Stimulated activated CD8-positive, alpha-beta memory T cell treated with anti-CD3 and anti-CD28 coated beads, Interleukin-2, amount 100 ng/mL, for 48 hours (primary cell): ENCODE measurements around the gene PLXNC1.

Experiments used
- DNase-seq, 2 donors: peaks; one replicate each; pipeline ENCODE4 v3.0.0-alpha.2; 2020; ENCODE audit warnings: low read depth in 2 of 2

PLXNC1 gene

DNA sequence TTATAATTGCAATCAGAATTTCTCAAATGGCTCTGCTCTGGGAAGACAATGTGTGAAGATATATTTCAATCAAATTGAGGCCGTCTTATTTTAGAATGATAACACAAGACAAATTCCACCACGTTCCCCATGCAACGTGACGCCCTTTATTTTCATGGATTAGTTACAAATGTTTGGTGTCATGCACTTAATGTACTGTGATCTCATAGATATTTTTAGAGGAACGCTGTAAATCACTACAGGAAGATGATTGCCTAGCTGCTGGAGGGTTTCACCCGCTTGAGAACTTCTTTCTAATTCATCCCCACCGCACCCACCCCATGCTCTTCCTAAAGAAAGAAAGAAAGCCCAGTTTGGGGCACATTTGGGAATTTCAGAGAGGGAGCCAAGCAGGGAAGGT, 117.2 kb downstream of the PLXNC1 start:
- DNase-seq: no peak

DNA sequence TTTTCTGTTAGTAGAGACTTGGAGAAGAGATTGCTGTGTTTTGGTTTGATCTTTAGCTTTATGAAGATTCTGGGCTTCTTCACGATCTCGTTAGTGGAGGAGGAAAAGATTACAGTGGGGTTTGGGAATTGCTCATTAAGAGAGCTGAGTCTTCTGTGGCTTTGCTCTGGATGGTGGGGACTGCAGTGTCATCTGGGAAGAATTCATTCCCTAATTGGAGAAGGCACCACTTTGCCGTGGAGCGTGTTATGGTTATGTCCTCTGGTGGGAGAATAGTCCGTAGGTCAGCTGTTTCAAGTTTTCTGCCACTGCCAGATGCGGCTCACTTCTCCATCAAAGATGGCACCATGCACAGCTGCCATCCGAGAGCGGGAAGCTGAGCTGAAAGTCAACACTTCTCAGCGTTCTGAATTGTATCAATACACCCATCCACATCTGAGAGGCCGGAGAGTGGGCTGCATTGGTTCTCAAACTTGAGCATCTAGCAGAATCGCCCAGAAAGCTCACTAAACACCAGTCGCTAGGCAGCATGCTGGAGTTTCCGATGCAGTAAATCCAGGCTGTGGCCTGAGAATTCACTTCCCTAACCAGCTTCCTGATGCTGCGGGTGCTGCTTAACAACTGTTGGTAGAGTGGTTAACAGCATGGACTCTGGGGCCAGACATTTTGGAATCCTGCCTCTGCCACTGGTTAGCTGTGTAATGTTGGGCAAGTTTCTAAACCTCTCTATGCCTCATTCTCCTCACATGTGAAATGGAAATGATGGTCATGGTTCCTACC, 117.8 kb downstream of the PLXNC1 start:
- no peak for DNase-seq

DNA sequence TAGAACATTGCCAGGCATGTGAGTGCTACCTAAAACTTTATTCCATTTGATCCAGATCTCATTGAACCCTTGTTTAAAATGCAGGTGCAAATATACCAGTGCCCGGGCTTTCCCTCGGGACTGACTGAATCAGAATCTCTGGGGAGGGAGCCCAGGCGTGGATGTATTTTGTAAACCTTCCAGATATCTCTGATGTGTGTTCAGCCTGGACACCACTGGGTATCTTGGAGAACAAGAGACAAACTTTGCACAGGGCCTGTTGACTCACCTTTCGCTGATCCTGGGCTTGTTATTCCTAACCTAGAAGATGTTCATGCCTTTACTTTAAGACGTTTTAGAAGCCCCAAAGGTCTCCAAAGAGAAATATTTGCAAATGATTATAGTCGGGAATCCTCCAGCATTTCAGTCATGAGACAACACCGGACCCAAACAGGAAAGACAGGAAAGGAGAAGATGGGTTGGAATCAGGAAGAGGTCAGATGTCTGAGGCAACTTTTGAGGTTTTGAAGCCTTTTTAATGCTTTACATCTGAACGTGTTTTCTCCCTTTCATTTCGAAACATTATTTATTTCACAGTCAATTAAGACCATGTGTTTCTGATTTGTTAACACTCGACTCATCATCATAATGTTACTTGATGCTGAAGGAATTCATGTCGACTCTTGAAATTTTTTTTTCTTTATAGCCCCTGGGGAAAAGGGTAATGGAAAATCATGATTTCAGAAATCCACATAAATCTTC, 118.6 kb downstream of the PLXNC1 start:
- DNase-seq: no peak

DNA sequence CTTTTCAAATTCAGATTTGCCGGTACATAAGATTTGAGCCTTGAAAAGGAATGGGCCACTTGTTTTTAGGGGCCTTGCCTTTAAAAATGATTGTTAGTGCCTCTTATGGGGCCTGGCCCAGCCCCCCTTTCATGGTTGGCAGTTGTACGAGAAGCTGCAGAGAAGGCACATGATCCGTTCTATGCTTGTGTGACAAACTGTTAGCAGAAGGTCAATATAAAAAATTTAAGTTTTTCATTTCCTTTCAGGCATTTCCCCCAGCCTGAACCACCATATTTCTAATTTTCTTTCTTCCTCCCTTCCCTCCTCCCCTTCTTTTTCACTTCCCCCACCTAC, 119.1 kb downstream of the PLXNC1 start:
- no peak for DNase-seq

DNA sequence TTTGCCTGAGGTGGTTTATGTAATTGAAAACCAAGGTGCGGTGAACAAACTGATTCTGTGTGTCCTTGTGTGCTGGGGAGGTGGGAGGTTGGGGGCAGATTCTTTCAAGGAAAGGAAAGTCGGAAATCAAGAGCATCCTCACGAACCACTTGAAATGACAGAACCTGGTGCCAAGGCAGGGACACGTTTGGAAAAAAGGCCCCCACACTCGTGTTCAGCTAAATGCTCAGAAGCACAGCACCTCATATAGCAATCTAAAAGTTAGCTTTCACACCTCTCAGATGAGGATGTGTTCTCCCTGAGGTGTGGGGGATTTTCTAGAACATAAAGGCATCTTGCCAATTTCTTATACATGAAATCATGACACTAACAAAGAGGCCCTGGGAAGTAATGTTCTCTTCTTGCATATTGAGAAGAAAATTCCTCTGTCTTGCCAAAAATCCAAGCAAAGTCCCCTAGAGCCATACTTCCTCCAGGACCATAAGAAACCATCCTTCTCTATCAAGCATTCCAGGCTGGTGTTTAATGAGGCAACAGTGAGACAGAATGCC, 119.6 kb downstream of the PLXNC1 start:
- no peak for DNase-seq

DNA sequence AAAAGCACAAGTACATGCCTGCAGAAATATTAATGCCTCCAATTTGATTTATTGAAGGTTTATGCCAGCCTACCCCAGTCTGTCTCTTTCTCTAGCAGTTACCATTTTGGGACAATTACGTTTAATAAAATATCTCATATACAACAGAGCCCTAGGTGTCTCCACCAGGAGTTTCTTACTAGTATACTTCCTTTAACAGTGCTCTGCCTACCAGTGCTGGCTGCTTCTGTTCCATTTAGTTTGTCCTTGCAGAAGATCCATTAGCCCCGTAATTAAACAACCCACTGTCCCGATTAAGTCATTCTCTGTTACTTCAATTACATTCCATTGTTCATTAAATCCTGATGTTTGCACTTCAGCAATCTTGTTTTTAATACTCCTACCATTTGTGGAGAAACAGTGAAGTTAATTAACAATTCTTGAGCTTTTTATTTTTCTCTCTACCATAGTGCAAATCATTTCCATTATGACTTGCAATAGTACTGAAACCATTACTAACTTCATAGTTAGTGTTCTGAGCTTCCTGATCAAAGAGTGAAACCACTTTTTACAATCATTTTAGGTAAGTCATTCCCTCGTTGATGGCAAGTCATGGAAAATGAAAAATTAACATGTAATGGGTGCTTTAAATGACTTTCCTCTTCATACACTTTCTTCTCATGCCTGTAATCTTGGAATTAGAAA, 121.1 kb downstream of the PLXNC1 start:
- no peak for DNase-seq

DNA sequence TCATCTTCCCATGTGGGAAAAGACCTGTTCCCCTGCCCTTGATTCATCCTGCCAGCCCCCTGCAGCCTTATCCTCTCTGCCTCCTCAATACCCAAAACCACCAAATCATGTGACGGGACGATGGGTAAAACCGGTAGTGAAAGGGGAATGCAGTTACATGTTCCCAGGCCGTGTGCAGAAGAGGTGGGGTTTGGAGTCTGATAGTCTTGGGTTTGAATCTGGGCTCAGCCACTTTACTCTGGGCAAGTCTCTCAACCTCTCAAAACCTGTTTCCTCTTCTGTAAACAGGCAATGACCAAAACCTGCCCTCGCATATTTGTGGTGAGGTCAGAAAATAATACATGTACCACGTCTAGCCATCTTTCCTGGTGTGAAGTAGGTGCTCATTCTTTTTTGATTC, 123.0 kb downstream of the PLXNC1 start:
- no peak for DNase-seq

DNA sequence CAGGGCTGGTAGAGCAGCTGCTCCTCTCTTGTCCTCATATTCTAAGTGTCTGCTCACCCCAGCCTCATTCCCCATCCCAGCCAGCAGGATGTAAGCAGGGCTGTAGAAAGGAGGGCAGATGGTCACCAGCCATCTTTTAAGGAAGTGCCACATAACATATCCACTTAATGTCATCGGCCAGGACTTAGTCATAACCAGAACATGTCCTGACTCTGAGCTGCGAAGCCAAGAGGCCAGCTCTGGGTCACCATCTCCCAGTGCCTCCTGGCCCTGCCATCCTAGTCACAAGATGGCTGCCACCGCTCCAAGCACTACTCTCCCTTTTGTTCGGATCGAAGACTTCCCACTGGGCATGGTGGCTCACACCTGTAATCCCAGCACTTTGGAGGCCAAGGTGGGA, 123.9 kb downstream of the PLXNC1 start:
- no peak for DNase-seq

DNA sequence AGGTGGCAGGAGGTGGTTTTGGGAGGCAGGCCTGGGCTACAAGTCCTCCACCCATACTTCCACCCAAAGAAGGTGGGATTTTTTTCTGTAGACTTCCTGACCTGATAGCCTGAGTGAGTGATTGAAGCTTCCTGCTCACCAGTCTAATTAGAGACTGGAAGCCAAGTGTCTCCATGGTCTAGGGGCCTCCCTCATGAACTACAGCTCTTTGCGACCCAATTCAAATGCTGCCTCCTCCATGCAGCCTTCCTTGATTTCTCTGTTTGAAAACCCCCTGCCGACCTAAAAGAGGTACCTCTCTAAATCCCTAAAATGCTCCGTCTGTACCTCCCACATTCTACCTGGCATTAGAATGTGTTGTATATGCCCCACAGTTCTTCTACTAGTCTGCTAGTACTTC, 124.9 kb downstream of the PLXNC1 start:
- DNase-seq: no peak

DNA sequence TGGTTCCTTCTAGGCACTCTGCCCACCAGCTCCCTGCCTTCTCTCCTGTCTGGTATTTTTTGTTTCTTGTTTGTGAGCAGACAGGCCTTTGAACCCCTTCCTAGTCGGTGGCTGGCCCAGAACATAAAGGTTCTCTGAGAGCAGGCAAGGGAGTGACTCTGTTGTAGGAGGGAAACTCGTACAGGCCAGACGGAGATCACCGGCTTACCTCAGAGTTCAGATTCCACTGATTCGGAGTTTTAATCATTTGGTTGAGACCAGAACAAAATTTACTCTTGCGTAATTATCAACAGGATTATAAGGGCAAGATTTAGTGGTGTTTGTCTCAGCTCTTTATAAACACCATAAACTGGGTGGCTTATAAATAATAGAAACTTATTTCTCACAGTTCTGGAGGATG, 128.3 kb downstream of the PLXNC1 start:
- no peak for DNase-seq

DNA sequence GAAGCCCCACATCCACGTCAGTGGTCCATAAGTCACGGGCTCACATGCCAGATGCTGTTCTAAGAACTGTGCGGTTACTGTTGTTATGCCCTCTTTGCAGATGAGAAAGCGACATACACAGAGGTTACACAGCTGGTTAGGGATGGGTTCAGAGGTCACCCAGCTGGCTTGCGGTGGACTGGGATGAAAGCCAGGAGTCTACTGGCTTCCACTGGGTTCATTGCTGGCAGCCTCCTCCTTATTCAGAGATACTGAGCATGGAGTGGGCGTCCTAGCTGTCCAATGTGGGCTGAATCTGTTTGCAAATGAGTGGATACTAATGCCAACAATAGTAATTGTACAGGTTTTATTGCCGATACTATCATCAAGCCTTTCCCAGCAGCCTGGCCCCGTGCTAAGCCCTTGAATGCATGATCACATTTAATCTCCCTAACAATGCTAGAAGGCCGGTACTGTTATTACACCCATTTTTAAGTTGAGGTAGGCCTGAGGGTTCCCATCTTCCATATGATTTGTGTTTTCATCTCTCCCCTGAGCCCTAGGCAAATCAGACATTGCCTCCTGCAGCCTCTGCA, 129.1 kb downstream of the PLXNC1 start:
- no peak for DNase-seq

DNA sequence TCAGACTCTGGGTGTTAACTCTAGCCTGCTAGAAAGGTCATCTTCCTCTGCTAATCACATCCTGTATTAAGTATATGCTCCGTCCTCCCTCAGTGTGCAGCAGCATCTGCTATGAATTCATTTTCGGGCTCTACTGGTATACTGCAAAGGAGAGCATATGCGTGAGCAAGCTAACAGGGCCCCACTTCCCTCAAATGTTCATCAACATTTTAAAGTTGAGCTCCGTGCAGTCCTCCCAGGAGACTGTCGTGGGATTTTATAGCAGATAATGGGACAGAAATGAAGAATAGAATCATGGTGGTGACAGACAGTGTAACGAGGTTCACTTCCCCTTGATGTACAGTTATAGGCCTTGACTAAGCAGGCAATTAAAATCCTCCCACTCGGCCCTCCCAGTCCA, 131.7 kb downstream of the PLXNC1 start:
- no peak for DNase-seq

DNA sequence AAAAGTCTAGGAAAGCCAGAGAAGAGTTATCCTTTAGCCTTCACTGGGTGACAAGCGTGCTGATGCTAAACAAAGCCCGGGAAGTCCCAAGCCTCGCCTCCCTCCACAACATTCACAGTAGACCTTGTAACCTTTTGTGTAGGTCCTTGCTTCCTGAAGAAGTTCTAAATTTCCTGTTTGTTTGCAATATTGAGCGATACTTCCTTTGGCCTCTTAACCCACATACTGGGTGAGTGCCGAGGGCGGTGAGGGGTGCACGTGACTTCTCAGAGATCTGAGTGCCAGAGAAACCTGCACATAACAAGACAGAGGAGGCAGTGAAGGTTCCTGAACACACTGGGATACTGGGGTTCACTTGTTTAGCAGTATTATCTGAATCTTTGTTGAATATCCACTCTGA, 134.3 kb downstream of the PLXNC1 start:
- DNase-seq: no peak

DNA sequence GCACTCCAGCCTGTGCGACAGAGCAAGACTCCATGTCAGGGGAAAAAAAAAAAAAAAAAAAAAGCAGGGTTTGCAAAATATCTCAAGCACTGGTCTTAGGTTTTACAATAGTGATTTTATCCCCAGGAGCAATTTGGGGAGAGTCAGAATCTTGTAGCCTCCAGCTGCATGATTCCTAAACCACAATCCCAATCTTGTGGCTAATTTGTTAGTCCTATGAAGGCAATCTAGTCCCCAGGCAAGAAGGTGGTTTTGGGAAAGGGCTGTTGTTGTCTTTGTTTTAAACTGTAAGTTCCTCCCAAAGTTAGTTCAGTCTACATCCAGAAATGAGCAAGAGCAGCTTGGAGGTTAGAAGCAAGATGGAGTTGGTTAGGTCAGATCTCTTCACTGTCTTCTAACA, 135.7 kb downstream of the PLXNC1 start:
- DNase-seq: no peak

DNA sequence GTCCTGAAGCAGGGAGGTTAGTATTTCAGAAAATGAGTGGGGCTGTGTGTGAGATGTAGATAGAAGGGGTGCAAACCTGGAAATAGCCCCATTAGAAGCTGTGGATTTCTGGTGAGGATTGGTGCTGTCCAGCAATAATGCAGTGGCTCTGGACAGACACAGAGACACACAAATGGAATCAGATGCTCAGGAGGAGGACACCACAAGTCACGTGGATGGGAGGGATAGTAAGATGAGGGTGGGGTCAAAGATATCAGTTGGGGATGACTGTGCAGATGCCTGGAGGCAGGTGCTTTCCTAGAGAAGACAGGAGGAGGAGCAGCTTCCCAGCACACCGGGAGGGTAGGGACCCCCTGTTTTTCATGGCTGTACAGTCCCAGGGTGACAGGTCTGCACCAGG, 136.5 kb downstream of the PLXNC1 start:
- DNase-seq: no peak

DNA sequence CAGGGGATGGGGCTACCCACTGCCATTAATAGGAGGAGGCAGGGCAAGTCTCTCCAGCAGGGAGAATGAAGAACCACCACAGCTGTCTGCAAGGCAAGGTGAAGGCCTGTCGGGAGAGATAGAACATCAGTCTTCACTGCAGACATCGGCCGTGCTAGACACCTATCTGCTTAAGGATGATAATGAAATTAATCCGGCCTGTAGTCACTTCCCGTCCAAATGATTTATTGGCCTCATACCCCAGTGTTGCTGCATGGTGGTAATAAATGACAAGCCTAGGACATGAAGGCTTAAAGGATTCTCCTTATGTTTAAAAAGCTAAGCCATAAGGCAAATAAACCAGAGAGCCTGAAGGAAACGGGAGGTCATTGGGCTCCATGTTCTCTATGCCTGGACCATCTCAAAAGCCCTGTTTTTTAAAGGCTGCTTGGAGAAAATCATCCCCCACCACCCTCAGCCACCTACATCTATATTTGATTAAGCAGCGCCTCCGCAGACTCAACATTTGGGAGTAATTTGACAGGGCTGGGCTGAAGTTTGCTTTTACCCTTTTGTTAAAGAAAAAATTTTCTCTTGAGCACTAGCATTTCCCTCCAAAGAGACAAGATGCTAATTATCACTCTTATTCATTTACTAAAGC, 137.7 kb downstream of the PLXNC1 start:
- no peak for DNase-seq

DNA sequence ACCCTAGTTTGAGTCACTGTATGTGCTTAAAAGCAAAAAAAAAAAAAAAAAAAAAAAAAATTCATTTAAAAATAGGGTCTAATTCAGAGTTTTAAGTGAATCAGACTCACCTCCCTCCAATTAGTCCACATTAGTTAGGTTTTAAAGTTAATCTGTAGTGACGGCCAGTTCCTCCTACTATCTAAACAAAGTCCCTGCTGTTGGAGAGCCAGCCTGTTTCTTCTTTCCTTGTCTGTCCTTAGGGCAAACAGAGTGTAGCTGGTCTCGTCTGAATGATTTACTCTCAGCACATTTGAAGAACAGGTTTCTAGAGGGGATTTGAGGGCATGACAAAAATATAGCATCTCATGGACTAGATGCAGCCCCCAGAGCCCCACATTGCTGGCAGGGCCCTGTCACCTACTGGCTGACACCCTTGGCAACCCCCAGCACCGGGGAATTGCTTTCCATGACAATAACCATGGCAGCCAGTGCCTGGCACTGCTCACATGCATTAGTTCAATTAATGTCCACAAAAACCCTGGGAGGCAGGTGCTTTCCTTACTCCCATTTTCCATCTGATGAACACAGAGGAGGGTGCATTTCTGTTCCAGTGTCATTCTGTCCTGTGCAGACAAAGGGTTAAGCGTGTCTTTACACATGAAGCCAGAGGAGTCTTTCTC, 138.3 kb downstream of the PLXNC1 start:
- no peak for DNase-seq

DNA sequence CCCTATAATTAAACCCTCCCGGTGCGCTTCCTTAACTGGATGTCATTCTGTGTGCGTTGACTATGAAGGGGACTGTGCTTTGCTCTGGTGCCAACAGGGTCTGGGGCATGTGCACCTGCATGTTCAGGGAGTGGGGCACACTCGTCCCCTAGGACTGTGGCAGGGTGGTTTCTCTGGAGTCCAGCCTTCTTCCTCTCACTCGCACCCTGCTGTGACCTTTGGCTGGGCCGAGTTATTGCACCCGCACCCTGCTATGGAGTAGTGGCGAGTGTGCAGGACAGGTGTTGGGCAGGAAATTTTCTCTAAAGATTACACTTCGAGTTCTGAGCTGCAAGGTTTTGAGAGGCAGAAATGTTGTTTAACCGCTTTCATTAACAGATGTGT, 138.9 kb downstream of the PLXNC1 start:
- DNase-seq: no peak

DNA sequence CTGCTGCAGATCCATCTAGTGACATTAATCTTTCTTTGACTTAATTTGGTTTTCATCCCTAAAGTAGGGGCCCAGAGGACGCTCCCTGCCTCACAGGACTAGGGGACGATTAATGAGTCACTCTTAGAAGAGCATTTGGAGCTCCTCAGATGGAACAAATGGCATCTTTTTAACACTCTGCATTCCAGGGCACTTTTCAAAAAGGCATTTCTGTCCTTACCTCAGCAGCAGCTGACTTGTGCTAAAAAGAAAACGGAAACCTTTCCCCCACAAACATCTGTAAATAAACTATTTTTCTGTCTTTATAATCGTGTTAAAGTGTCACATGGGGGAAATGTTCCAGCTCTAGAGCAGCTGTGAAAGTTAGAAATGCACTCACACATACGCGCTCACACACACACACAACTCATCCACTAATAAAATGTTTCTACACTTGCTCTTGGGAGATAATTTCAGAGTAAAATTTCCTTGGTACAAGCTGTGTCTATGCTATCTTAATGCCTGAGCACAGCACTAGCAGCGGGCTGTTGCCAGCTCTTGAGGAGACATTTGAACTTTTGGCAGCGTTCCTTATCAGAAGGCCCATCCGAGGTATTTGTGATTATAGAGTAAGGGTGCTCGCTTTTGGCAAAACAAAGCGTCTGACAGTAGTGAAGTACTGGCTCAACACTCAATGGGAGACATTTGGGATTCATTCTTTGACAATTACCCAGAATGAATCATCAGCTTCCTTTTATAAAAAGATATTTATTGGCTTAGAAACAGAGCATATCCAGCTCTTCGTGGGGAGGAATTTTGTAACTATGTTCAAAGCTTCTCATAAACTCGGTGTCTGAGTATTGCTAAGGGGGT, 141.3 kb downstream of the PLXNC1 start:
- no peak for DNase-seq

DNA sequence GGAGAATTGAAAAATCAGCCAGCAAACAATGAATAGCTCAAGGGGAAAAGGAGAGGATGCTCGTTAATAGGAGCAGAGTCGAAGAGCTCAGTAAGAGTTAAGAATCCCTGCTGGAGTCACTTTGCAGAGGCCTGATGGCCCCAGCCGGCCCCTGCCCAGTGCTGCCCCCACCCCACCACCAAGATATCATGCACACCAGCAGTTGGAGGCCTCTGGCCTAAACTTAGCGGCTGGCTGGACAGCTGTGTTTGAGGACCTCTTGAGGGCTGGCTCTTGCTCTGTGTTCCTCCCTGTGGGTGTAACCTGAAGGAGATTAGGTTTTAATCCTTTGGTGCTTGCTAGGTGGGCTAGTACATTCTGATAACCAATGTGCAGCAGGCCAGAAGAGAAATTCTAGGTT, 142.0 kb downstream of the PLXNC1 start:
- no peak for DNase-seq
